Fibroblast of lung (primary cell): Measurements from ENCODE around the gene HCN1.

Experiments
- CTCF ChIP-seq, 2 donors: IDR thresholded peaks in 1 of 2; conservative IDR thresholded peaks in 1 of 2; 1 replicate in 1 of 2; 2 replicates in 1 of 2; pipeline ENCODE4 v1.5.1; 2011 to 2012; ENCODE audit warnings: low read length in 2 of 2, control low read depth in 1 of 2, inconsistent platforms in 1 of 2, low read depth in 1 of 2, mild to moderate bottlenecking in 1 of 2
- EZH2 ChIP-seq: IDR thresholded peaks from 2 replicates; pipeline ENCODE4 v1.5.1; 2012; ENCODE audit warnings: low read length, control low read depth, mild to moderate bottlenecking; ENCODE audit errors: missing control alignments

- TF ChIP-seq EZH2 = no peak
- no peak for TF ChIP-seq CTCF (conservative IDR thresholded peaks at IDR 0.05 in 1 of 2, IDR thresholded peaks at IDR 0.05 in 1 of 2; ENCODE audit: low read depth in 1 of 2, low read length in 2 of 2)
Observed at GRCh38 chr5:45697201-45697600, 1.0 kb upstream of the HCN1 start.
